SU-DHL-6 (cell line): ENCODE results near the gene CSNK1A1.
"Not testable (repeated sequence)": the region's sequence is repeated elsewhere in the genome, so short reads cannot be mapped to it uniquely, and the experiment has no call there.

Experiments used
- H2AFZ ChIP-seq: fragments of 200-600 bp; sonication (generic); 2 replicates; pipeline ENCODE4 v1.6.1; 2014; ENCODE audit warnings: low read depth, mild to moderate bottlenecking, moderate library complexity, mixed read lengths, antibody characterized with exemption, low read length; ENCODE audit not compliant: severe bottlenecking
- H3F3A ChIP-seq: fragments of 200-600 bp; shearing (Covaris generic); 2 replicates; pipeline ENCODE4 v1.6.0; 2016; ENCODE audit warnings: antibody characterized with exemption, mild to moderate bottlenecking; ENCODE audit not compliant: insufficient read depth
- H3K27ac ChIP-seq: fragments of 200-600 bp; sonication (generic); 2 replicates; pipeline ENCODE4 v1.5.1; 2016; ENCODE audit warnings: low read depth, mild to moderate bottlenecking, low read length, moderate library complexity, mixed read lengths
- H3K27me3 ChIP-seq: fragments of 200-600 bp; sonication (generic), shearing (Covaris generic); 2 replicates; pipeline ENCODE4 v1.6.0; 2014; ENCODE audit warnings: mild to moderate bottlenecking, low read length
- H3K36me3 ChIP-seq: fragments of 200-600 bp; sonication (generic); 2 replicates; pipeline ENCODE4 v1.6.1; 2014; ENCODE audit warnings: mild to moderate bottlenecking, low read length, mixed read lengths
- H3K4me2 ChIP-seq: fragments of 300-600, 200-600 bp; shearing (Covaris generic), sonication (generic); 2 replicates; pipeline ENCODE4 v1.6.0; 2014; ENCODE audit warnings: low read length, low read depth, mild to moderate bottlenecking; ENCODE audit not compliant: poor library complexity, severe bottlenecking
- H3K4me3 ChIP-seq: fragments of 200-600 bp; sonication (generic); 2 replicates; pipeline ENCODE4 v1.5.1; 2014; ENCODE audit warnings: antibody characterized with exemption, low read length, mild to moderate bottlenecking, mixed read lengths; ENCODE audit not compliant: insufficient read depth, poor library complexity, severe bottlenecking
- H3K79me2 ChIP-seq: fragments of 200-600 bp; sonication (generic); 2 replicates; pipeline ENCODE4 v1.6.1; 2014; ENCODE audit warnings: mild to moderate bottlenecking, low read length, moderate library complexity; ENCODE audit not compliant: insufficient read depth
- H3K9ac ChIP-seq: fragments of 200-600 bp; sonication (generic); 2 replicates; pipeline ENCODE4 v1.7.0; 2014; ENCODE audit warnings: mild to moderate bottlenecking, low read length
- H3K9me2 ChIP-seq: fragments of 200-600 bp; sonication (generic); replicated peaks from 2 replicates; pipeline ENCODE4 v1.6.1; 2014; ENCODE audit warnings: low read length; ENCODE audit not compliant: insufficient read depth
- H3K9me3 ChIP-seq: fragments of 200-600 bp; sonication (generic); 2 replicates; pipeline ENCODE4 v1.6.1; 2014; ENCODE audit warnings: low read length, mixed read lengths; ENCODE audit not compliant: insufficient read depth
- H4K20me1 ChIP-seq: fragments of 200-600 bp; sonication (generic); 2 replicates; pipeline ENCODE4 v1.6.1; 2014; ENCODE audit warnings: low read depth, mild to moderate bottlenecking, antibody characterized with exemption, low read length, moderate library complexity, mixed read lengths
- CTCF ChIP-seq: fragments of 200-600 bp; sonication (generic); IDR thresholded peaks from one replicate; pipeline ENCODE4 v1.5.1; 2017; ENCODE audit warnings: antibody characterized with exemption, mild to moderate bottlenecking, low read length, moderate library complexity; ENCODE audit not compliant: insufficient read depth, poor library complexity, severe bottlenecking
- EZH2phosphoT487 ChIP-seq: fragments of 200-600 bp; sonication (generic), shearing (Covaris generic); conservative IDR thresholded peaks from 2 replicates; pipeline ENCODE4 v1.6.1; 2018; ENCODE audit warnings: mild to moderate bottlenecking, antibody characterized with exemption, low read length, moderate library complexity, mixed read lengths

Gene CSNK1A1

DNA sequence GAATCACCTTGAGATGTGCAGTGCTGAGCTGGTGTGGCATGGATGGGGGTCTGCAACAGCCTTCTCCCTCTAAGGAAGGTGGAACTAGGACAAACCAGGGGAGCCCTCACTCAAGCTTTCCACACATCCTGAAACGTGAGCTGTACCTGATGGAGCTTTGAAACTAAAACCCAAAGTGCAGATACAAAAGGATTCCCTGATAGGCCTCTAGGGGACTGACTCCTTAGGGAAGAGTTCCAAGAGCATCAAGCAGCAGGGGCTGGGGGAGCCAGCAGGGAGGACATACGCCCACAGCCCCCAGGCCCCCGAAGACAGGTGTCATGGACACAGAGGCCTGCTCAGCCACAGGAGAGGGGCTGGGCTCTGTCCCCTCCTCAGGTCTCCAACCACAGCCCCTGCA lies 47.7 kb upstream of the CSNK1A1 start:
- Histone ChIP-seq H3K9me2 (no peaks in the 10 kb centered on the region), H3K4me3 (no peak overlapping the region), H3K9ac (no peak overlapping the region), H4K20me1 (no peaks in the 10 kb centered on the region), H3K9me3 (no peaks in the 10 kb centered on the region), H3K27ac (no peak overlapping the region), H3K79me2 (no peaks in the 10 kb centered on the region), H3K4me2 (no peak overlapping the region), H3K36me3 (no peaks in the 10 kb centered on the region), H3F3A (no peaks in the 10 kb centered on the region), H2AFZ (no peak overlapping the region), H3K27me3 (no peaks in the 10 kb centered on the region)
- TF ChIP-seq CTCF = no peak
- no peak for TF ChIP-seq EZH2phosphoT487

- not testable (repeated sequence) for H2AFZ ChIP-seq, H3K9me2 ChIP-seq, H3K36me3 ChIP-seq, H3K27me3 ChIP-seq, H3K27ac ChIP-seq, H3K4me3 ChIP-seq, H3K9ac ChIP-seq, H3K9me3 ChIP-seq, H3F3A ChIP-seq, H3K4me2 ChIP-seq, H4K20me1 ChIP-seq, H3K79me2 ChIP-seq
These were observed 47.0 kb upstream of the CSNK1A1 start for GRCh38 chr5:149598234-149598633.

- Histone ChIP-seq H3K4me3 (no peak overlapping the region), H3F3A (no peaks in the 10 kb centered on the region), H4K20me1 (no peaks in the 10 kb centered on the region), H3K79me2 (no peaks in the 10 kb centered on the region), H3K27ac (no peak overlapping the region), H3K9me2 (no peaks in the 10 kb centered on the region), H3K9ac (no peak overlapping the region), H3K27me3 (no peaks in the 10 kb centered on the region), H3K9me3 (no peaks in the 10 kb centered on the region), H2AFZ (no peak overlapping the region), H3K4me2 (no peak overlapping the region), H3K36me3 (no peaks in the 10 kb centered on the region)
- TF ChIP-seq CTCF (no peak), EZH2phosphoT487 (no peak)
These were observed 46.4 kb upstream of the CSNK1A1 start for GRCh38 chr5:149597618-149598017.

GRCh38 chr5:149596712-149597111 lies 45.5 kb upstream of the CSNK1A1 start:
- Histone ChIP-seq H3F3A (no peaks in the 10 kb centered on the region), H3K9me2 (no peaks in the 10 kb centered on the region), H3K27me3 (no peaks in the 10 kb centered on the region), H3K4me3 (no peak overlapping the region), H3K27ac (no peak overlapping the region), H3K9ac (no peak overlapping the region), H4K20me1 (no peaks in the 10 kb centered on the region), H3K79me2 (no peaks in the 10 kb centered on the region), H3K9me3 (no peaks in the 10 kb centered on the region), H3K36me3 (no peaks in the 10 kb centered on the region), H3K4me2 (no peak overlapping the region), H2AFZ (no peak overlapping the region)
- TF ChIP-seq EZH2phosphoT487 (no peak), CTCF (no peak)

GRCh38 chr5:149595105-149595504 lies 43.9 kb upstream of the CSNK1A1 start:
- H3K4me2 ChIP-seq = not testable (repeated sequence)

More at GRCh38 chr5:149595105-149595504, 43.9 kb upstream of the CSNK1A1 start:
- H3F3A ChIP-seq, H3K9me3 ChIP-seq, H3K27me3 ChIP-seq, H3K9ac ChIP-seq, H4K20me1 ChIP-seq, H3K27ac ChIP-seq, H3K36me3 ChIP-seq, H3K79me2 ChIP-seq, H2AFZ ChIP-seq, H3K9me2 ChIP-seq, H3K4me3 ChIP-seq: not testable (repeated sequence)
